ENCODE data around the gene SERTAD4. TPM values are rescaled to one million over a fixed set of nuclear protein-coding genes. Genes with fewer than 3 reads are reported as not detected.

SERTAD4 gene
- total and polyA plus RNA-seq, 2 experiments from 2014 or later: 1.3 to 1.6 TPM

DNA sequence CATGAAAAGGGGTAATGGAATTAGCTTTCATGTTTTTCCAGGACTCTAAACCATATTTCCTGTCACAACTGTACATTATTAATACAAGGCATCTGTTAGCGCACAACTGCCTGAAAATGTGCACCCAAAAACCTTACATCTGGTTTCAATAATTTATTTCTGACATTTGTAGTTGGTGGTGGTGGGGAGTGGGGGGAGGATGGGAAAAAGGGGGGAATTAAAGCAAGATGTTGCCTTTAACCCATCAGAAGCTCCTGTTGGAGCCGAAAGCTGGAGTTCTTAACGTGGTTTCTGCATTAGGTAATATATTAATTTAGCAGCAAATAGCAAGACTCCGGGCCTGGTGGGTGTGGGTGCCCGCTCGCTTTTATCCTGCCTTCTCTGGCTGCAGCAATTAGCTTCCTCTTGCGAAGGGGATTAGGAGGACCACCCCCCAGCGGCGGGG lies 59.2 kb downstream of the SERTAD4 start:
- Mint-ChIP-seq H3K4me3 (peak overlapping the region; percentile 70), H3K27me3 (ENCODE audit: insufficient read depth, low read depth, poor library complexity) (peaks cover 18% of the 10 kb centered on the region), H3K27ac (no peak overlapping the region), H3K4me1 (peaks cover 35% of the 10 kb centered on the region), H3K36me3 (ENCODE audit: low read depth) (no peaks in the 10 kb centered on the region), H3K9me3 (no peaks in the 10 kb centered on the region)
- no peaks in the 10 kb centered on the region for H4K20me1 ChIP-seq (replicated peaks; ENCODE audit: insufficient read depth)
- H3F3A ChIP-seq (replicated peaks; ENCODE audit: low read depth): no peaks in the 10 kb centered on the region
- H3K9me2 ChIP-seq (ENCODE audit: insufficient read depth): no peaks in the 10 kb centered on the region
- no peaks in the 10 kb centered on the region for H3K36me3 ChIP-seq (ENCODE audit: insufficient read depth)
- H3K4me3 ChIP-seq: peak overlapping the region; percentile 79
- no peak overlapping the region for H3K27ac ChIP-seq (ENCODE audit: low read depth)
- H3K27me3 ChIP-seq (ENCODE audit: insufficient read depth): peaks cover 31% of the 10 kb centered on the region
- ATAC-seq: peak; percentile 26; the same call in 1 of the 3 replicates
- H2AFZ ChIP-seq: peak overlapping the region; percentile 94
- H3K79me2 ChIP-seq (replicated peaks; ENCODE audit: insufficient read depth): no peaks in the 10 kb centered on the region
- H3K4me2 ChIP-seq: peak overlapping the region; percentile 90
- DNase-seq (ENCODE audit: low spot score): no peak
- no peak for TF ChIP-seq NANOG (IDR thresholded peaks at IDR 0.05; ENCODE audit: borderline replicate concordance)
- no peak for TF ChIP-seq ZNF114 (CRISPR knock-in tag; IDR thresholded peaks at IDR 0.05)
- TF ChIP-seq, protein P1, sequence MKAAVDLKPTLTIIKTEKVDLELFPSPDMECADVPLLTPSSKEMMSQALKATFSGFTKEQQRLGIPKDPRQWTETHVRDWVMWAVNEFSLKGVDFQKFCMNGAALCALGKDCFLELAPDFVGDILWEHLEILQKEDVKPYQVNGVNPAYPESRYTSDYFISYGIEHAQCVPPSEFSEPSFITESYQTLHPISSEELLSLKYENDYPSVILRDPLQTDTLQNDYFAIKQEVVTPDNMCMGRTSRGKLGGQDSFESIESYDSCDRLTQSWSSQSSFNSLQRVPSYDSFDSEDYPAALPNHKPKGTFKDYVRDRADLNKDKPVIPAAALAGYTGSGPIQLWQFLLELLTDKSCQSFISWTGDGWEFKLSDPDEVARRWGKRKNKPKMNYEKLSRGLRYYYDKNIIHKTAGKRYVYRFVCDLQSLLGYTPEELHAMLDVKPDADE (IDR thresholded peaks at IDR 0.05): no peak
- TF ChIP-seq, protein P2, sequence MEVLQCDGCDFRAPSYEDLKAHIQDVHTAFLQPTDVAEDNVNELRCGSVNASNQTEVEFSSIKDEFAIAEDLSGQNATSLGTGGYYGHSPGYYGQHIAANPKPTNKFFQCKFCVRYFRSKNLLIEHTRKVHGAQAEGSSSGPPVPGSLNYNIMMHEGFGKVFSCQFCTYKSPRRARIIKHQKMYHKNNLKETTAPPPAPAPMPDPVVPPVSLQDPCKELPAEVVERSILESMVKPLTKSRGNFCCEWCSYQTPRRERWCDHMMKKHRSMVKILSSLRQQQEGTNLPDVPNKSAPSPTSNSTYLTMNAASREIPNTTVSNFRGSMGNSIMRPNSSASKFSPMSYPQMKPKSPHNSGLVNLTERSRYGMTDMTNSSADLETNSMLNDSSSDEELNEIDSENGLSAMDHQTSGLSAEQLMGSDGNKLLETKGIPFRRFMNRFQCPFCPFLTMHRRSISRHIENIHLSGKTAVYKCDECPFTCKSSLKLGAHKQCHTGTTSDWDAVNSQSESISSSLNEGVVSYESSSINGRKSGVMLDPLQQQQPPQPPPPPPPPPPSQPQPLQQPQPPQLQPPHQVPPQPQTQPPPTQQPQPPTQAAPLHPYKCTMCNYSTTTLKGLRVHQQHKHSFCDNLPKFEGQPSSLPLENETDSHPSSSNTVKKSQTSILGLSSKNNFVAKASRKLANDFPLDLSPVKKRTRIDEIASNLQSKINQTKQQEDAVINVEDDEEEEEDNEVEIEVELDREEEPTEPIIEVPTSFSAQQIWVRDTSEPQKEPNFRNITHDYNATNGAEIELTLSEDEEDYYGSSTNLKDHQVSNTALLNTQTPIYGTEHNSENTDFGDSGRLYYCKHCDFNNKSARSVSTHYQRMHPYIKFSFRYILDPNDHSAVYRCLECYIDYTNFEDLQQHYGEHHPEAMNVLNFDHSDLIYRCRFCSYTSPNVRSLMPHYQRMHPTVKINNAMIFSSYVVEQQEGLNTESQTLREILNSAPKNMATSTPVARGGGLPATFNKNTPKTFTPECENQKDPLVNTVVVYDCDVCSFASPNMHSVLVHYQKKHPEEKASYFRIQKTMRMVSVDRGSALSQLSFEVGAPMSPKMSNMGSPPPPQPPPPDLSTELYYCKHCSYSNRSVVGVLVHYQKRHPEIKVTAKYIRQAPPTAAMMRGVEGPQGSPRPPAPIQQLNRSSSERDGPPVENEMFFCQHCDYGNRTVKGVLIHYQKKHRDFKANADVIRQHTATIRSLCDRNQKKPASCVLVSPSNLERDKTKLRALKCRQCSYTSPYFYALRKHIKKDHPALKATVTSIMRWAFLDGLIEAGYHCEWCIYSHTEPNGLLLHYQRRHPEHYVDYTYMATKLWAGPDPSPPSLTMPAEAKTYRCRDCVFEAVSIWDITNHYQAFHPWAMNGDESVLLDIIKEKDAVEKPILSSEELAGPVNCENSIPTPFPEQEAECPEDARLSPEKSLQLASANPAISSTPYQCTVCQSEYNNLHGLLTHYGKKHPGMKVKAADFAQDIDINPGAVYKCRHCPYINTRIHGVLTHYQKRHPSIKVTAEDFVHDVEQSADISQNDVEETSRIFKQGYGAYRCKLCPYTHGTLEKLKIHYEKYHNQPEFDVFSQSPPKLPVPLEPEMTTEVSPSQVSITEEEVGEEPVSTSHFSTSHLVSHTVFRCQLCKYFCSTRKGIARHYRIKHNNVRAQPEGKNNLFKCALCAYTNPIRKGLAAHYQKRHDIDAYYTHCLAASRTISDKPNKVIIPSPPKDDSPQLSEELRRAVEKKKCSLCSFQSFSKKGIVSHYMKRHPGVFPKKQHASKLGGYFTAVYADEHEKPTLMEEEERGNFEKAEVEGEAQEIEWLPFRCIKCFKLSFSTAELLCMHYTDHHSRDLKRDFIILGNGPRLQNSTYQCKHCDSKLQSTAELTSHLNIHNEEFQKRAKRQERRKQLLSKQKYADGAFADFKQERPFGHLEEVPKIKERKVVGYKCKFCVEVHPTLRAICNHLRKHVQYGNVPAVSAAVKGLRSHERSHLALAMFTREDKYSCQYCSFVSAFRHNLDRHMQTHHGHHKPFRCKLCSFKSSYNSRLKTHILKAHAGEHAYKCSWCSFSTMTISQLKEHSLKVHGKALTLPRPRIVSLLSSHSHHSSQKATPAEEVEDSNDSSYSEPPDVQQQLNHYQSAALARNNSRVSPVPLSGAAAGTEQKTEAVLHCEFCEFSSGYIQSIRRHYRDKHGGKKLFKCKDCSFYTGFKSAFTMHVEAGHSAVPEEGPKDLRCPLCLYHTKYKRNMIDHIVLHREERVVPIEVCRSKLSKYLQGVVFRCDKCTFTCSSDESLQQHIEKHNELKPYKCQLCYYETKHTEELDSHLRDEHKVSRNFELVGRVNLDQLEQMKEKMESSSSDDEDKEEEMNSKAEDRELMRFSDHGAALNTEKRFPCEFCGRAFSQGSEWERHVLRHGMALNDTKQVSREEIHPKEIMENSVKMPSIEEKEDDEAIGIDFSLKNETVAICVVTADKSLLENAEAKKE (CRISPR knock-in tag; IDR thresholded peaks at IDR 0.05): no peak
- no peak for TF ChIP-seq EZH2phosphoT487 (IDR thresholded peaks at IDR 0.05; ENCODE audit: unreplicated experiment)
- no peak for TF ChIP-seq EZH2 (IDR thresholded peaks at IDR 0.05; ENCODE audit: low read depth, unreplicated experiment)
- no peak for TF ChIP-seq CREB1 (CRISPR knock-in tag; IDR thresholded peaks at IDR 0.05; ENCODE audit: low read depth)
- TF ChIP-seq JUNB (IDR thresholded peaks at IDR 0.05; ENCODE audit: unreplicated experiment): no peak
- TF ChIP-seq, protein P3, sequence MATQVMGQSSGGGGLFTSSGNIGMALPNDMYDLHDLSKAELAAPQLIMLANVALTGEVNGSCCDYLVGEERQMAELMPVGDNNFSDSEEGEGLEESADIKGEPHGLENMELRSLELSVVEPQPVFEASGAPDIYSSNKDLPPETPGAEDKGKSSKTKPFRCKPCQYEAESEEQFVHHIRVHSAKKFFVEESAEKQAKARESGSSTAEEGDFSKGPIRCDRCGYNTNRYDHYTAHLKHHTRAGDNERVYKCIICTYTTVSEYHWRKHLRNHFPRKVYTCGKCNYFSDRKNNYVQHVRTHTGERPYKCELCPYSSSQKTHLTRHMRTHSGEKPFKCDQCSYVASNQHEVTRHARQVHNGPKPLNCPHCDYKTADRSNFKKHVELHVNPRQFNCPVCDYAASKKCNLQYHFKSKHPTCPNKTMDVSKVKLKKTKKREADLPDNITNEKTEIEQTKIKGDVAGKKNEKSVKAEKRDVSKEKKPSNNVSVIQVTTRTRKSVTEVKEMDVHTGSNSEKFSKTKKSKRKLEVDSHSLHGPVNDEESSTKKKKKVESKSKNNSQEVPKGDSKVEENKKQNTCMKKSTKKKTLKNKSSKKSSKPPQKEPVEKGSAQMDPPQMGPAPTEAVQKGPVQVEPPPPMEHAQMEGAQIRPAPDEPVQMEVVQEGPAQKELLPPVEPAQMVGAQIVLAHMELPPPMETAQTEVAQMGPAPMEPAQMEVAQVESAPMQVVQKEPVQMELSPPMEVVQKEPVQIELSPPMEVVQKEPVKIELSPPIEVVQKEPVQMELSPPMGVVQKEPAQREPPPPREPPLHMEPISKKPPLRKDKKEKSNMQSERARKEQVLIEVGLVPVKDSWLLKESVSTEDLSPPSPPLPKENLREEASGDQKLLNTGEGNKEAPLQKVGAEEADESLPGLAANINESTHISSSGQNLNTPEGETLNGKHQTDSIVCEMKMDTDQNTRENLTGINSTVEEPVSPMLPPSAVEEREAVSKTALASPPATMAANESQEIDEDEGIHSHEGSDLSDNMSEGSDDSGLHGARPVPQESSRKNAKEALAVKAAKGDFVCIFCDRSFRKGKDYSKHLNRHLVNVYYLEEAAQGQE (IDR thresholded peaks at IDR 0.05; ENCODE audit: unreplicated experiment): no peak
- no peak for TF ChIP-seq POLR2AphosphoS5 (IDR thresholded peaks at IDR 0.05; ENCODE audit: low read depth)
- TF ChIP-seq, protein P4, sequence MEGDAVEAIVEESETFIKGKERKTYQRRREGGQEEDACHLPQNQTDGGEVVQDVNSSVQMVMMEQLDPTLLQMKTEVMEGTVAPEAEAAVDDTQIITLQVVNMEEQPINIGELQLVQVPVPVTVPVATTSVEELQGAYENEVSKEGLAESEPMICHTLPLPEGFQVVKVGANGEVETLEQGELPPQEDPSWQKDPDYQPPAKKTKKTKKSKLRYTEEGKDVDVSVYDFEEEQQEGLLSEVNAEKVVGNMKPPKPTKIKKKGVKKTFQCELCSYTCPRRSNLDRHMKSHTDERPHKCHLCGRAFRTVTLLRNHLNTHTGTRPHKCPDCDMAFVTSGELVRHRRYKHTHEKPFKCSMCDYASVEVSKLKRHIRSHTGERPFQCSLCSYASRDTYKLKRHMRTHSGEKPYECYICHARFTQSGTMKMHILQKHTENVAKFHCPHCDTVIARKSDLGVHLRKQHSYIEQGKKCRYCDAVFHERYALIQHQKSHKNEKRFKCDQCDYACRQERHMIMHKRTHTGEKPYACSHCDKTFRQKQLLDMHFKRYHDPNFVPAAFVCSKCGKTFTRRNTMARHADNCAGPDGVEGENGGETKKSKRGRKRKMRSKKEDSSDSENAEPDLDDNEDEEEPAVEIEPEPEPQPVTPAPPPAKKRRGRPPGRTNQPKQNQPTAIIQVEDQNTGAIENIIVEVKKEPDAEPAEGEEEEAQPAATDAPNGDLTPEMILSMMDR (conservative IDR thresholded peaks at IDR 0.05; ENCODE audit: low read depth in 2 of 2): no peak
- TF ChIP-seq STAT1 (IDR thresholded peaks at IDR 0.05; ENCODE audit: unreplicated experiment): no peak
- no peak for TF ChIP-seq ZNF331 (CRISPR knock-in tag; IDR thresholded peaks at IDR 0.05; ENCODE audit: low read depth)
- H3K4me1 ChIP-seq (ENCODE audit: insufficient read depth): peaks cover 24% of the 10 kb centered on the region
